ENCODE results near the gene OMP.

Gene OMP

GRCh38 chr11:77115181-77115611 lies 12.6 kb downstream of the OMP start:
- H3K4me3 ChIP-seq (ENCODE audit: low read depth, low read length): no peak overlapping the region
- peak; percentile 33 for DNase-seq (ENCODE audit: low read depth)
- TF ChIP-seq MAX (IDR thresholded peaks at IDR 0.05; ENCODE audit: low read depth, low read length) (no peak), CTCF (IDR thresholded peaks at IDR 0.05; ENCODE audit: low read depth, low read length) (peak; percentile 47)

GRCh38 chr11:77115956-77116355 lies 13.3 kb downstream of the OMP start:
- DNase-seq (ENCODE audit: low read depth): no peak
- no peak for TF ChIP-seq POLR2A (IDR thresholded peaks at IDR 0.05; ENCODE audit: extremely low read depth, insufficient read length)
- TF ChIP-seq MAX (IDR thresholded peaks at IDR 0.05; ENCODE audit: low read depth, low read length): no peak
- TF ChIP-seq MYC (IDR thresholded peaks at IDR 0.05; ENCODE audit: low read depth, low read length): no peak
- TF ChIP-seq CTCF (IDR thresholded peaks at IDR 0.05; ENCODE audit: low read depth, low read length): no peak
- H3K4me3 ChIP-seq (ENCODE audit: low read depth, low read length): no peak overlapping the region

- H3K4me3 ChIP-seq (ENCODE audit: low read depth, low read length): no peak overlapping the region
- no peak for DNase-seq (ENCODE audit: low read depth)
- no peak for TF ChIP-seq MAX (IDR thresholded peaks at IDR 0.05; ENCODE audit: low read depth, low read length)
- no peak for TF ChIP-seq POLR2A (IDR thresholded peaks at IDR 0.05; ENCODE audit: extremely low read depth, insufficient read length)
- TF ChIP-seq MYC (IDR thresholded peaks at IDR 0.05; ENCODE audit: low read depth, low read length): no peak
- no peak for TF ChIP-seq CTCF (IDR thresholded peaks at IDR 0.05; ENCODE audit: low read depth, low read length)
Observed at GRCh38 chr11:77117492-77117891, 14.9 kb downstream of the OMP start.

GRCh38 chr11:77118086-77118485 lies 15.4 kb downstream of the OMP start:
- DNase-seq (ENCODE audit: low read depth): no peak
- H3K4me3 ChIP-seq (ENCODE audit: low read depth, low read length): no peak overlapping the region
- TF ChIP-seq MYC (IDR thresholded peaks at IDR 0.05; ENCODE audit: low read depth, low read length): no peak
- no peak for TF ChIP-seq POLR2A (IDR thresholded peaks at IDR 0.05; ENCODE audit: extremely low read depth, insufficient read length)
- no peak for TF ChIP-seq CTCF (IDR thresholded peaks at IDR 0.05; ENCODE audit: low read depth, low read length)
- TF ChIP-seq MAX (IDR thresholded peaks at IDR 0.05; ENCODE audit: low read depth, low read length): no peak

GRCh38 chr11:77118971-77119370 lies 16.3 kb downstream of the OMP start:
- no peak overlapping the region for H3K4me3 ChIP-seq (ENCODE audit: low read depth, low read length)
- DNase-seq (ENCODE audit: low read depth): no peak
- TF ChIP-seq CTCF (IDR thresholded peaks at IDR 0.05; ENCODE audit: low read depth, low read length) (no peak), POLR2A (IDR thresholded peaks at IDR 0.05; ENCODE audit: extremely low read depth, insufficient read length) (no peak), MYC (IDR thresholded peaks at IDR 0.05; ENCODE audit: low read depth, low read length) (no peak), MAX (IDR thresholded peaks at IDR 0.05; ENCODE audit: low read depth, low read length) (no peak)

GRCh38 chr11:77119531-77119936 lies 16.9 kb downstream of the OMP start:
- TF ChIP-seq POLR2A (IDR thresholded peaks at IDR 0.05; ENCODE audit: extremely low read depth, insufficient read length) (no peak), MAX (IDR thresholded peaks at IDR 0.05; ENCODE audit: low read depth, low read length) (no peak), MYC (IDR thresholded peaks at IDR 0.05; ENCODE audit: low read depth, low read length) (no peak), CTCF (IDR thresholded peaks at IDR 0.05; ENCODE audit: low read depth, low read length) (no peak)

More at GRCh38 chr11:77119531-77119936, 16.9 kb downstream of the OMP start:
- no peak for DNase-seq (ENCODE audit: low read depth)
- H3K4me3 ChIP-seq (ENCODE audit: low read depth, low read length): no peak overlapping the region
